Lung (tissue), 12 donors: Measurements from ENCODE around the gene CARD9. TPM values are rescaled to one million over a fixed set of nuclear protein-coding genes. Genes with fewer than 3 reads are reported as not detected.

Experiments used
- ATAC-seq: fragments of 200-7000 bp; cut with Tn5 transposase; one replicate; pipeline ENCODE4 v1.9.1; 2020; ENCODE audit warnings: moderate number of reproducible peaks; ENCODE audit not compliant: insufficient read depth, low FRiP score
- DNase-seq, 3 donors: peaks; one replicate each; pipeline ENCODE4 v3.0.0-alpha.2; 2013 to 2017
- H3K27ac ChIP-seq, 2 donors: one replicate each; pipeline ENCODE4 v1.5.1; 2013; ENCODE audit warnings: mild to moderate bottlenecking in 2 of 2, moderate library complexity in 2 of 2, control low read depth in 1 of 2, inconsistent platforms in 1 of 2, low read depth in 1 of 2, low read length in 1 of 2
- H3K27me3 ChIP-seq, 3 donors: one replicate each; pipeline ENCODE4 v1.5.1; 2013; ENCODE audit warnings: low read length in 2 of 3; ENCODE audit not compliant: control insufficient read depth in 3 of 3, insufficient read depth in 3 of 3
- H3K36me3 ChIP-seq, 4 donors: one replicate each; pipeline ENCODE4 v1.5.1; 2013; ENCODE audit warnings: low read length in 4 of 4, mild to moderate bottlenecking in 1 of 4, moderate library complexity in 1 of 4; ENCODE audit not compliant: control insufficient read depth in 4 of 4, insufficient read depth in 4 of 4
- H3K4me1 ChIP-seq, 5 donors: one replicate each; pipeline ENCODE4 v1.5.1; 2013; ENCODE audit warnings: low read length in 5 of 5, mild to moderate bottlenecking in 2 of 5, moderate library complexity in 1 of 5; ENCODE audit not compliant: control insufficient read depth in 5 of 5, insufficient read depth in 5 of 5
- H3K4me3 ChIP-seq: one replicate; pipeline ENCODE4 v1.5.1; 2013; ENCODE audit warnings: mild to moderate bottlenecking, control low read depth, moderate library complexity
- H3K9ac ChIP-seq, 2 donors: one replicate each; pipeline ENCODE4 v1.5.1; 2013; ENCODE audit warnings: low read length in 2 of 2, control low read depth in 1 of 2; ENCODE audit not compliant: insufficient read depth in 1 of 2
- H3K9me3 ChIP-seq, 4 donors: one replicate each; pipeline ENCODE4 v1.5.1; 2013; ENCODE audit warnings: low read length in 3 of 4, mild to moderate bottlenecking in 1 of 4, moderate library complexity in 1 of 4; ENCODE audit not compliant: control insufficient read depth in 4 of 4, insufficient read depth in 3 of 4
- CTCF ChIP-seq: IDR thresholded peaks from 2 replicates; pipeline ENCODE4 v1.5.1; 2012; ENCODE audit warnings: mild to moderate bottlenecking; ENCODE audit errors: control extremely low read depth, extremely low read depth
- WGBS, 2 donors: extraction: QIAGEN DNeasy Blood & Tissue Kit; methylation state at CpG; one replicate each; pipeline ENCODE4 v1.1.7; 2013; 5-methylcytosine and 5-hydroxymethylcytosine counted together
- polyA plus RNA-seq, 2 donors: library from polyadenylated mRNA; stranded (reverse); fragments of 200-250 nt; gene quantifications; one replicate each; pipeline ENCODE4 v1.2.1, GENCODE V29; 2013
- total RNA-seq, 2 donors: library from RNA; depleted of rRNA in 1 of 2; stranded (reverse); fragments of >200 nt in 1 of 2; gene quantifications; one replicate each; pipeline ENCODE4 v1.2.1, GENCODE V29; 2014 to 2021
- donor health status: control.
- donor health status: control.
- donor health status: Bipolar disorder and iron deficiency.
- donor health status: healthy.
- donor health status: DM: yes; HTN: yes; CAD: no.

The CARD9 gene
- total and polyA plus RNA-seq, 4 donors = 3.8 to 16.0 (median 11.5) TPM

- Histone ChIP-seq H3K9ac (no peak overlapping the region), H3K4me3 (no peak overlapping the region), H3K4me1 (peaks cover 0 to 19% (median 6%) of the 10 kb centered on the region in 5 donors), H3K27ac (peak overlapping the region in 1 of 2 donors; percentile 69), H3K27me3 (no peaks in the 10 kb centered on the region), H3K9me3 (no peaks in the 10 kb centered on the region), H3K36me3 (no peaks in the 10 kb centered on the region)
- WGBS, 2 donors = 7 to 18% methylated on average over 17 to 21 of the region's 21 CpGs
- no peak for TF ChIP-seq CTCF
- peak; percentile 50 for ATAC-seq
- DNase-seq = peak; percentile 70 to 76 (median 76)
These were observed 739 bp downstream of the CARD9 start for GRCh38 chr9:136372561-136373299.

GRCh38 chr9:136372006-136372405 is 1.5 kb downstream of the CARD9 start:
- Histone ChIP-seq H3K9ac (no peak overlapping the region), H3K4me1 (peaks cover 0 to 19% (median 6%) of the 10 kb centered on the region in 5 donors), H3K4me3 (no peak overlapping the region), H3K27me3 (no peaks in the 10 kb centered on the region), H3K9me3 (no peaks in the 10 kb centered on the region), H3K27ac (peak overlapping the region in 1 of 2 donors; percentile 69), H3K36me3 (no peaks in the 10 kb centered on the region)
- ATAC-seq = no peak
- TF ChIP-seq CTCF = no peak
- no peak for DNase-seq
- 85 to 88% methylated on average over 19 to 21 of the region's 21 CpGs for WGBS, 2 donors

GRCh38 chr9:136371533-136371880 is 2.0 kb downstream of the CARD9 start:
- 91 to 92% methylated on average over 10 to 13 of the region's 13 CpGs for WGBS, 2 donors
- H3K9ac ChIP-seq = no peak overlapping the region
- ATAC-seq (no peak), DNase-seq (no peak)
- H3K4me1 ChIP-seq = peaks cover 0 to 19% (median 6%) of the 10 kb centered on the region in 5 donors
- H3K36me3 ChIP-seq = no peaks in the 10 kb centered on the region
- TF ChIP-seq CTCF = no peak
- no peak overlapping the region for H3K4me3 ChIP-seq
- no peak overlapping the region for H3K27ac ChIP-seq
- no peaks in the 10 kb centered on the region for H3K9me3 ChIP-seq
- H3K27me3 ChIP-seq = no peaks in the 10 kb centered on the region
